ENCODE measurements around the gene RPS6KB2. TPM values are rescaled to one million over a fixed set of nuclear protein-coding genes. Genes with fewer than 3 reads are reported as not detected.
"Not testable (repeated sequence)": the region's sequence is repeated elsewhere in the genome, so short reads cannot be mapped to it uniquely, and the experiment has no call there.

The RPS6KB2 gene
- total RNA-seq, 6 donors from 2014 or later: 35.2 to 94.3 (median 50.4) TPM

- H3K4me1 ChIP-seq: peaks cover 30 to 48% (median 37%) of the 10 kb centered on the region in 4 donors
- DNase-seq: peak; percentile 95 to 96
Measured at GRCh38 chr11:67464411-67465188, 36.3 kb downstream of the RPS6KB2 start.

GRCh38 chr11:67465189-67465510, 36.9 kb downstream of the RPS6KB2 start:
- Histone ChIP-seq H3K36me3 (no peaks in the 10 kb centered on the region), H3K27me3 (no peaks in the 10 kb centered on the region), H3K27ac (peak overlapping the region; percentile 85 to 96 (median 92)), H3K9me3 (no peaks in the 10 kb centered on the region), H3K4me1 (peaks cover 33 to 53% (median 40%) of the 10 kb centered on the region in 4 donors), H3K4me3 (peak overlapping the region; percentile 54 to 60 (median 58))
- TF ChIP-seq, protein P1, sequence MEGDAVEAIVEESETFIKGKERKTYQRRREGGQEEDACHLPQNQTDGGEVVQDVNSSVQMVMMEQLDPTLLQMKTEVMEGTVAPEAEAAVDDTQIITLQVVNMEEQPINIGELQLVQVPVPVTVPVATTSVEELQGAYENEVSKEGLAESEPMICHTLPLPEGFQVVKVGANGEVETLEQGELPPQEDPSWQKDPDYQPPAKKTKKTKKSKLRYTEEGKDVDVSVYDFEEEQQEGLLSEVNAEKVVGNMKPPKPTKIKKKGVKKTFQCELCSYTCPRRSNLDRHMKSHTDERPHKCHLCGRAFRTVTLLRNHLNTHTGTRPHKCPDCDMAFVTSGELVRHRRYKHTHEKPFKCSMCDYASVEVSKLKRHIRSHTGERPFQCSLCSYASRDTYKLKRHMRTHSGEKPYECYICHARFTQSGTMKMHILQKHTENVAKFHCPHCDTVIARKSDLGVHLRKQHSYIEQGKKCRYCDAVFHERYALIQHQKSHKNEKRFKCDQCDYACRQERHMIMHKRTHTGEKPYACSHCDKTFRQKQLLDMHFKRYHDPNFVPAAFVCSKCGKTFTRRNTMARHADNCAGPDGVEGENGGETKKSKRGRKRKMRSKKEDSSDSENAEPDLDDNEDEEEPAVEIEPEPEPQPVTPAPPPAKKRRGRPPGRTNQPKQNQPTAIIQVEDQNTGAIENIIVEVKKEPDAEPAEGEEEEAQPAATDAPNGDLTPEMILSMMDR (IDR thresholded peaks at IDR 0.05): no peak
- no peak for TF ChIP-seq EP300 (IDR thresholded peaks at IDR 0.05)
- TF ChIP-seq POLR2A (IDR thresholded peaks at IDR 0.05): no peak
- no peak for TF ChIP-seq POLR2AphosphoS5 (IDR thresholded peaks at IDR 0.05)
- no peak for DNase-seq
- ATAC-seq (ENCODE audit: low FRiP score in 2 of 2): no peak
- 46 to 59% methylated on average over 3 of the region's 3 CpGs for WGBS, 2 donors

More at GRCh38 chr11:67464411-67465188, 36.3 kb downstream of the RPS6KB2 start:
- H3K36me3 ChIP-seq: no peaks in the 10 kb centered on the region
- H3K9me3 ChIP-seq: no peaks in the 10 kb centered on the region
- 33 to 39% methylated on average over 7 to 17 of the region's 56 CpGs for WGBS, 2 donors
- peak overlapping the region; percentile 54 to 60 (median 58) for H3K4me3 ChIP-seq
- ATAC-seq (ENCODE audit: low FRiP score in 2 of 2): peak; percentile 79 to 92
- TF ChIP-seq, protein P1 (IDR thresholded peaks at IDR 0.05): no peak
- no peak for TF ChIP-seq EP300 (IDR thresholded peaks at IDR 0.05)
- TF ChIP-seq POLR2AphosphoS5 (IDR thresholded peaks at IDR 0.05): peak; percentile 70 to 77
- peak; percentile 2 to 76 (median 47) for TF ChIP-seq POLR2A (IDR thresholded peaks at IDR 0.05)
- H3K27me3 ChIP-seq: no peaks in the 10 kb centered on the region
- peak overlapping the region; percentile 85 to 96 (median 92) for H3K27ac ChIP-seq

DNA sequence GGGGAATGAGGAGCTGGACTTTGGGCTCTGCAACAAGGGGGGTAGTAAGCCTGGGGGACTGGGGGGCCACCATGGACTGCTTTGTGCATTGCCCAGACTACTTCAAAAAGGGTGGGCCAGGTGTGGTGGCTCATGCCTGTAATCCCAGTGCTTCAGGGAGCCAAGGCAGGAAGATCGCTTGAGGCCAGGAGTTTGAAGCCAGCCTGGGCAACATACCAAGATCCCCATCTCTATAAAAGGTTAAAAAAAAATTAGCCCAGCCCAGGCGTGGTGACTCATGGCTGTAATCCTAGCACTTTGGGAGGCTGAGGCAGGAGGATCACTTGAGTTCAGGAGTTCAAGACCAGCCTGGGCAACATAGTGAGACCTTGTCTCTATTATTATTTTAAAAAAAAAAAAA, 37.2 kb downstream of the RPS6KB2 start:
- H3K36me3 ChIP-seq; H3K9me3 ChIP-seq; H3K27me3 ChIP-seq; ATAC-seq (ENCODE audit: low FRiP score in 2 of 2); DNase-seq: not testable (repeated sequence)
- H3K4me1 ChIP-seq: peaks cover 33 to 53% (median 40%) of the 10 kb centered on the region in 4 donors
- peak overlapping the region in 2 of 4 donors; percentile 54 to 57 for H3K4me3 ChIP-seq
- peak overlapping the region; percentile 85 to 96 (median 92) for H3K27ac ChIP-seq
- 71 to 81% methylated on average over 2 of the region's 2 CpGs for WGBS, 2 donors

DNA sequence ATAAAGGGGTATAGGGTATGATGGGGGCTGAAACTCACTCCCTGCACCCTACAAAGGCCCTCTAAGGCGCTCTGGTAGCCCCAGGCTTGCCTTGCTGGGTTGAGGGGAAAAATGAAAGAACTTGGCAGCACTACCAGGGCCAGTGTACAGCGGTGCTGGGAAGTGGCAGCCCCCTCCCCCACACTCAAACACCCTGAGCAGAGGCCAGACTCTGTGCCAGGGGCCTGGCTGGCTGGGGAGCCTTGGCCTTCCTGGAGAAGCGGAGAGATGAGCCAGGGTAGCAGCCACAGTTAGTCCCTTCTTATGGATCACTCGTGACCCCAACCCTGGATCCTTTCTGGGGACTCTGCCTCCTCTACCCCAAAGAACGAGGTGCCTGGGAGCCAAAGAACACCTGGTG, 38.1 kb downstream of the RPS6KB2 start:
- no peak for DNase-seq
- peak overlapping the region in 1 of 4 donors; percentile 40 for H3K27ac ChIP-seq

More for the DNA sequence above, 38.1 kb downstream of the RPS6KB2 start:
- H3K36me3 ChIP-seq: no peaks in the 10 kb centered on the region
- WGBS, 2 donors: 76 to 81% methylated on average over 3 to 5 of the region's 5 CpGs
- ATAC-seq (ENCODE audit: low FRiP score in 2 of 2): no peak
- peaks cover 33 to 53% (median 40%) of the 10 kb centered on the region in 4 donors for H3K4me1 ChIP-seq
- TF ChIP-seq, protein P1 (IDR thresholded peaks at IDR 0.05): no peak
- no peak for TF ChIP-seq EP300 (IDR thresholded peaks at IDR 0.05)
- TF ChIP-seq POLR2A (IDR thresholded peaks at IDR 0.05): no peak
- no peak for TF ChIP-seq POLR2AphosphoS5 (IDR thresholded peaks at IDR 0.05)
- no peaks in the 10 kb centered on the region for H3K27me3 ChIP-seq
- H3K9me3 ChIP-seq: no peaks in the 10 kb centered on the region
- H3K4me3 ChIP-seq: no peak overlapping the region

Measured in upper lobe of left lung (tissue), 6 donors.